Fibroblast of skin of back (primary cell): ENCODE results near the gene SCAMP1. TPM values are rescaled to one million over a fixed set of nuclear protein-coding genes. Genes with fewer than 3 reads are reported as not detected.
"Not testable (repeated sequence)": the region's sequence is repeated elsewhere in the genome, so short reads cannot be mapped to it uniquely, and the experiment has no call there.

Source experiments
- DNase-seq: peaks from one replicate; pipeline ENCODE4 v3.0.0-alpha.2; 2013
- polyA plus RNA-seq, 2 experiments: library from polyadenylated mRNA; unstranded; fragments of 120-200 nt; gene quantifications; one replicate each; pipeline ENCODE4 v1.2.1, GENCODE V29; 2013; ENCODE audit not compliant: insufficient read length in 2 of 2

The SCAMP1 gene, protein sequence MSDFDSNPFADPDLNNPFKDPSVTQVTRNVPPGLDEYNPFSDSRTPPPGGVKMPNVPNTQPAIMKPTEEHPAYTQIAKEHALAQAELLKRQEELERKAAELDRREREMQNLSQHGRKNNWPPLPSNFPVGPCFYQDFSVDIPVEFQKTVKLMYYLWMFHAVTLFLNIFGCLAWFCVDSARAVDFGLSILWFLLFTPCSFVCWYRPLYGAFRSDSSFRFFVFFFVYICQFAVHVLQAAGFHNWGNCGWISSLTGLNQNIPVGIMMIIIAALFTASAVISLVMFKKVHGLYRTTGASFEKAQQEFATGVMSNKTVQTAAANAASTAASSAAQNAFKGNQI
- 35.0 TPM for polyA plus RNA-seq (2013, experiment 1 of 2; ENCODE audit: insufficient read length)
- 43.6 TPM for polyA plus RNA-seq (2013, experiment 2 of 2; ENCODE audit: insufficient read length)

DNA sequence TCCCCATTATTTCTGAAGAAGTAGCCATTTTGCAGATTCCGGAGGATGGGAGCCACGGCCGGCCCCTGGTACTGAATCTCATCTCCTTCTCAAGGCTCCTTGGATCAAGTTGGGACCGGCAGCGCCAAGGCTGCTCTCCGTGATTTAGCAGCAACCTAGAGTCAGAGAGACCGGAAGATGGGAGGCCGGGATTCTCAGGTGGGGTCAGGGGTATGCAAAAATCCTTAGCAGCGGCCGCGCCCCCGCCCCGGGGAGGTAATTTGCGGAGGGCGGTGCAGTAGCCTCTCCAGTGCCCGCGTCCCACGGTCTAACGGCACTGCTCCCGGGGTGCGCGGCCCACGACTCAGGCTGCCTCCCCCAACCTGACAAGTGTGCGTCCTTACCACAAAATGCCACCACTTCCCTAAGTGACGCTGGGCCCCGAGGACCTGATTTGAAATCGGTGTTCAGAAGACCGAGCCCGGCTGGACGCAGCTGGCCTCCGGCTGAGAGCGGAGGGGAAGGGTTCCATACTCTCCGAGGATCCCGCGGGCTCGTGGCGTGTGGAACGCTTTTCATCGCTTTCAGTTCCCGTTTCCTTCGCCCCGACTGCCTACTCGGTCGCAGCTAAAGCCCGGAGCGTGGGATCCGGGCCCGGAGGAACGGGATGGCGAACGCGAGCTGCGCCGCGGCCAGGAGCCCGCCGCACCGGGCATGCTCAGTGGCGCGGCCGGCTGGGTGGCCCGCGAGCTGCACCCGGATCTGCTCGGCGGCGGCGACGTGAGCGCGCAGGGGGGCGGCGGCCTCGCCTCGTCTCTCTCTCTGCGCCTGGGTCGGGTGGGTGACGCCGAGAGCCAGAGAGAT lies at the start of gene SCAMP1:
TSS of gene SCAMP1 (plus strand) at position 787 of the 843 bp plus-strand sequence. CDS start at position 842, 55 bp downstream.
- DNase-seq: peak; percentile 93

DNA sequence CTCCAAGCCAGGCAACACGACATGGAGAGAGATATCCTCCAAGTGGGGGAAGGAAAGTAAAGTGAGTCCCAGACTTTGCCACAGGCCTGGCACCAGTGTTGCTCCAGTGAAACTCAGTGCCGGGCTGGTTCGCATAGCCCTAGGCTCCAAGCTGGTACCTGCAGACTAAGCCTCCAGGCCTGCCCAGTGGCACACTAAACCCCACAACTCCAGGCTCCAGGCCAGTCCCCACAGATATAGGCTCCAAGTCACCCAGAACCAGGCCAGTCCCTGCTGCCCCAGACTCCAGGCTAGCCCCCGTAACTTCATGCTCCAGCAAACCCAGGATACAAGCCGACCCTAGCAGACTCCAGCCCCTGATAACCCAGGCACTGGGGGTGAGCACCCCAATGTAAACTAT lies 42.9 kb upstream of the SCAMP1 start:
- DNase-seq: no peak

DNA sequence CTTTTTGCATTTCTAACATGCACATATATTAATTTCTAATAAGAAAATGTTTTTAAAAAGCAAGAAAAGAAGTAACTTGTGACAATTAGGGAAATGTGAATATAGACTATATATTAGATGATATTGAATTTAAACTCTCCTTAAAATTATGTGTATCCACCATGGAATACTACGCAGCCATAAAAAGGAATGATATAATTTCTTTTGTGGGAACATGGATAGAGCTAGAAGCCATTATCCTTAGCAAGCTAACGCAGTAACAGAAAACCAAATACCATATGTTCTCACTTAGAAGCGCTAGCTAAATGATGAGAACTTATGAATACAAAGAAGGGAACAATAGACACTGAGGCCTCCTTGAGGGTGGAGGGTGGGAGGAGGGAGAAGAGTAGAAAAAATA lies 42.1 kb upstream of the SCAMP1 start:
- no peak for DNase-seq

DNA sequence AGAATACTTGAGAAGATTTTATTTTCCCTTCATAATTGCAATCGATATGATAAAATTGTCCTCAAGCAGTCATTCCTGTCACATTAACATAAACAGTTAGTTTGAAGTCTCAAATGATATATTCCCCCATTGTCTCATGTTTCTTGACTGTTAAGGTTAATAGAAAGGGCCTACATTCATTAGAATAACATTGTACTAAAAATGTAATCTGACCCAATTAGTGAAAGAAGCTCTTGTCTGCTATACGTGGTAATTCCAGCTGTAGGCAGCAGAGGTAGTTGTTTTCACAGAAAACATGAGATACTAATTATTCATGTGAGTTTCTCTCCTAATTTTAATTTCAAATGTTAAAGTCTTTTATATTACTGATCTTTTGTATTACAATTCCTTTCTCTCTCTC lies 40.0 kb upstream of the SCAMP1 start:
- peak; percentile 55 for DNase-seq

DNA sequence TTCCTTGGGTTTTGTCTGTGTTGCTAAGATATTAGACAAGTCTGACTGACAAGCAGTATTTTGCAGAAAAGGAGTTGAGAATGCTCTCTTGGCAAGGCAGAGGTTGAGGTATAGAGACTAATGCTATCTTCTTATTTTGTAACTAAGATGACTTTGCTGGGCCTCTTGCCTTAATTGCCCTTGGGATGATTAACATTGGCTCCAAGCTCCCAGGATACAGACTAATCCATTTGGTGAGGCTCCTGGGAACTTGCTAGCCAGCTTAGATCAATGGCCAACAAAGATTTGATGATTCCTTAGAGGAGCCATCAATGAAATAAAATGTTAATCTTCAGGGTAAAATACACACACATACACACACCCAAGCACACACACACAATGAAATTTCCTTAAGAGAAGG lies 37.2 kb upstream of the SCAMP1 start:
- DNase-seq: no peak

DNA sequence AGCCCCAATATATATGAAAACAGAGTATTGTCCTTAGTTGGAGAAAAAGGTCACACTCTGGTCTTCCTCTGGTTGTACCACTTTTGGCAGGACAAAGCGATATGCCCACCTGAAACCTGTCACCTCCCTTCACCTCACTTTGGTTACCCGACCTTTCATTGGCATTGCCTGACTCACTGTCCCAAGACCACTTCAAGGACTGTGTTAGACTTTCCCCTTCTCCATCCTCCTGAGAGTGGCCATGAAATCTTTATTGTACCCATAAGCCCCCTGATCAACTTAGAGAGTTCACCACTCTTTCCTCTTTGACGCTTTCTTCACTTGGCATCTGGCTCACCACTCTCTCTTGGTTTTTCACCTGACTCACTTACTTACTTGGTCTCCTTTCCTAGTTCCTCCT lies 33.5 kb upstream of the SCAMP1 start:
- DNase-seq: no peak

DNA sequence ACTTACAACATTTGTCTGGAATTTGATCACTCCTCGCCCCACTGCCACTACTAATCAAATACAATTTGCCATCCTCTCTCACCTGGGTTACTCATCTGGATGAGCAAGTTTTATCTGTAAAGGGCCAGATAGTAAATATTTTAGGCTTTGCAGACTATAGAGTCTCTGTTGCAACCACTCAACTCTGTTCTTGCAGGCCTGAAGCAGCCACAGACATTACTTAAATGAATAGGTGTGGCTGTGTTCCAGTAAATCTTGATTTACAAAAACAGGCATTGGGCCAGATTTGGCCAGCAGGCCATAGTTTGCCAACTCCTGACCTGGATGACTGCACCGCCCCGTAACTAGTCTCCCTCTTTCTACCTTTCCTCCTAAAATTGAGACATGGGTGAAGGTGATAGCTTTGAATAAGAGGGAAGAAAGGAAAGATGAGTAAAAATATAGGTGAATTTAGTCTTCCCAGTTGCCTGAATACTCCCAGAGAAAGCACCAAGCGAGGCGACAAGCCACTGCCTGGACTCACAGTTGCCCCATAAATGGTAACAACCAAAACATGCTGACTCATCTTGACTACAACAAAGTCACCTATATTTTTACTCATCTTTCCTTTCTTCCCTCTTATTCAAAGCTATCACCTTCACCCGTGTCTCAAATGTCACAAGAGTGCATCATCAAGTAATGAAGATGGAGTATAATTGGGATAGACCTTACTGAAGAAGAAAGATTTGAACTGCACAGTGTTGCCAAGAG lies 32.5 kb upstream of the SCAMP1 start:
- no peak for DNase-seq

DNA sequence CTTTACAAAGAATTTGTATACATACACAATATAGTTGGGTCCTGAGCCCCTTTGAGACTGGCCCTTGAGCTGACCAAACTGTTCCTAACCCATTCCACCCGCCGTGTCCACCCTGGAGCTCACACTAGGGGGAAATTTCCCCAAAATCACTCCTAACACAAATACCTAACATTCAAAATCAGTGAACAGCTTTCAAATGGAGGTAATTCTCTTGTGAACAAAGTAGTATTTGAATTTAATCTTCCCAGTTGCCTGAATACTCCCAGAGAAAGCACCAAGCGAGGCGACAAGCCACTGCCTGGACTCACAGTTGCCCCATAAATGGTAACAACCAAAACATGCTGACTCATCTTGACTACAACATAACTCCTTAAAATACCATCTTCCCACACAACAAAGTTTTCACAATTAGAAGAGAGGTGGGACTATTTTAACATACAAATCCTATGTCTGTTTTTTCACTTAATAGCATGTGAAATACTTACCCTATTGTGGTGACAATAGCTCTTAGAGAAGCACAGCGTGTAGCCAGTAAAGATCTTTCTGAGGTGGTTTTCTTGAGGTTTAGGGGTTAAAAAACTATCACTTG lies 31.7 kb upstream of the SCAMP1 start:
- peak; percentile 23 for DNase-seq

DNA sequence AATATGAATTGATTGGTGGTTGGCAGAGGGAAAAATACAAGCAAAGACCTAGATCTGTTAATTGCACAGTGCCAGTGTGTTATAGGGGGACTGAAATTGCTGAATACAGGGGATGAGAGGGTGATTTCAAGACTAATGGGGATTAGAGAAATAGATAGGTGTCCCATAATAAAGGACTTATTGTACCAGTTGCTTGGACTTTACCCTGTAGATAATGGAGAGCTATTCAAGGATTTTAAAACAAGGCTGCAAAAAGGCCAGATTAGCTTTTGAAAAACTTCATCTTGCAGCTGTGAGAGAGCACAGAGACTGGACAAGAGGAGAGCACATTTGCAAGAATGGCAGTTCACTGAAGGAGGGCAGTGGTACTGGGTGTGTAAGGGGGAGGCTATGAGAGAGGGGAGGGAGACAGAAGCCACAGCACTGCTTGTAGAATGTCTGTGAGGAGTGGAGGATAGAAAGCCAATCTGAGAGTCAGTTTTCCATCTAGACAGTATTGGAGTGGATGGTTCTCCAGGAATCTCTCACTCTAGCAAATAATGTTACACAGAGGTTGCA lies 28.8 kb upstream of the SCAMP1 start:
- DNase-seq: no peak

DNA sequence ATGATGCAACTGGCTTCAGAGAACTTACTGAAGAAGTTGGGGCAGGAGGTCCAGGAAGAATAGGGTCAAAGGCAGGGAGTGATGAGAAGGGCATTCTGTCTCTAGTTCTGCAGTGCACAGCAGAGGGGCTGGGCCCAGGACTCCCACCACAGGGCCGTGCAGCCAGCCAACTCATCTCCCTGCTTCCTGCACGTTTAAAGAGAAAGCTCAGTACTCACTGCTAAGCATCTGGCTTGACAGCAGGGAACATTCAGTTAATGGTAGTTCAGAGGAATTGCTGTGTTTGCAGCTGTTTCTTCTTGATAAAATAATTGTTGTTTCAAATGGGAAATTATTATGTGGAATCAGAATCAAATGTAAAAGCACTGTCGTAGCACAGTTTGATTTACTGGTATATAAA lies 25.6 kb upstream of the SCAMP1 start:
- no peak for DNase-seq

DNA sequence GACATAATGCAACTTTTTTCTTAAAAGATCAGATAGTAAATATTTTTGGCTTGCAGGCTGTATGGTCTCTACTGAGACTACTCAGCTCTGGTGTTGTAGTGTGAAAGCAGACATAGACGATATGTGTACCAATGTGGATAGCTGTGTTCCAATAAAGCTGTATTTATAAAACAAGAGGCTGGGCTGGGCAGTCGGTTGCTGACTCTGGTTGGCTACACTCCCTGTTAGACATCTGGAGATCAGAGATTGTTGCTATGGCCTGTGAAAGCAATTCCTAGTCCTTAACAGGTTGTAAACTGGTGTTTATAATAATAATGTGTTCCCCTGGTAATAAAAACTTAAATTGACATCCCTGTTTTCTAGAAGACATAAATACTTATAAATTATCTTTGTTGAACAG lies 24.4 kb upstream of the SCAMP1 start:
- DNase-seq: no peak

DNA sequence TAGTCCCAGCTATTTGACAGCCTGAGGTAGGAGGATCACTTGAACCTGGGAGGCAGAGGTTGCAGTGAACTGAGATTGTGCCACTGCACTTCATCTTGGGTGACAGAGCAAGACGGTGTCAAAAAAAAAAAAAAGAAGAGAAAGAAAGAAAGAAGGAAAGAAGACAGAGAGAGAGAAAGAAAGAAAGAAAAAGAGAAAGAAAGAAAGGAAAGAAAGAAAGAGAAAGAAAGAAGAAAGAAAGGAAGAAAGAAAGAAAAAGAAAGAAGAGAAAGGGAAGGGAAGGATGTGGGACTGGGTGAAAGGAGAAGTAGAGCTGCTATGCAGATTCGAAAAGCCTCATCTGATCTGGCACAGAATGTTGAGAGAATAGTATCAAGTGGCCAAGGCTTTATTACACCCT lies 23.7 kb upstream of the SCAMP1 start:
- DNase-seq: no peak

DNA sequence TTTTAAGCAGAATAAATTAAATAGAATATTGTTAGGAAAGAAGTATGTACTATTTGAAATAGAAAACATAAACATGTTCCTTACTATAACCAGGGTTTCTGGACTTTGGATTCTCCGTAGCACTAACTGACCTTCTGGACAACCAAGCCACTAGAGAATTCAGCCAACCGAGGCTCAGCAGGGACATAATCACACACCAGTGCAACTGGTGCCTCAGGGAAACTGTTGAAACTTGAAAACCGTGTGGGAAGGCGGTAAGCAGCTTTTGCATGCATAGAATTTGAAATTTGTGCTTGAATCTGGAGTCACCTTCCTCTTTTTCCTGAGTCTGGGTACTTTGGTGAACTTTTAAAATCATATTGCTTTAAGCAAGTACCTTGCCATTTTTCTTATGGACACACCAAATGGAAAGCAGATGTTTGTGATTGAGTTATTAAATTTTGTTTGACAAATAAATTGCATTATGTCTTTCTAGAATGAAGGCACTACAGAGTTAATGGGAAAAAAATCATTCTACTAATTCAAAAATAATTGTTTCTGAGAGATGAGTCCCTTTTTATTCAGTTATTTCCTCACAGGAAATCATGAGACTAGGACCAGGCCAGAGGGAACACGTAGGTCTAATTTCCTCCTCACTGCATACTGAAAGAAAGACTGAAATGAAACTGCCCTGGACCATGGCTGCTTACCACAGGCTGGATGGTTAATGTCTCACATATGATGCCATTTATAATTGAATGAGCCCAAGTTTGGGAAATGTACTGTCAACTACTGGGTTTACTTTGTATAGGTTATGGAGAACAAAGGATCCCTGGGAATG lies 20.6 kb upstream of the SCAMP1 start:
- no peak for DNase-seq

DNA sequence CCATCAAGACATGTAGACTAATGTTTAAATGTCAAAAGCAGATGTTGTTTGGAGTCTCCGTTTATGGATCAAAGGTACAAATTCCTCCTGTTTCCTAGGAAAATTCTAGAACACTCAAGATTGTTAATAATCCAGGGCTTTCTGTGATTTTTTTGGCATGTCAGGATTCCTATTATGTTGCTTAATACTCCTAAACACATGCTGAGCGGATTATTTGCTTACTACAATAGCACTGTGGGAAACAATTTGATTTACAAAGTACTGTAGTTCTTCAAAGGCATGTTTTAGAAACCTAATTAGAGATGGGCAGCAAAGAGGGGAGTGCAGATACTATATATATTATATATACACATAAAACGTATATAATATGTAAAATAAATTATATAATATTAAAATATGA lies 19.0 kb upstream of the SCAMP1 start:
- no peak for DNase-seq

DNA sequence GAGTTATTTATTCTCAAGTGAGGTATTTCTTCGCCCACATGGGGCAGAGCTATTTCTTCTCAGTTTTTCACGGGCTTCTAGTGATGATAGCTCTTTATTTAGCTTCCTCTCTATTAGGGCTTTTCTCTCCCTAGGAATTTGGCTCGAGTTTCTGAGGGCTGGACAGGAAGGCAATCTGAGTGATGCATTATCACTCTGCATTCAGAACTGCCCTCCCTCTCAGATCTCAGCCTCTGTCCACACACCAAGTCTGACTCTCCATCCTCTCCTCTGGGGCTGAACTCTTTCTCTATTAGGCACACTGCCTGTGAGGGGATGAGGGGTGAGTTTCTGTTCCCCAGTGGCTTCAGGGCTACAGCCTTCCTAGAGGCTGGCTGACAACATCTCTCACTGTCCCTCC lies 14.9 kb upstream of the SCAMP1 start:
- peak; percentile 49 for DNase-seq

DNA sequence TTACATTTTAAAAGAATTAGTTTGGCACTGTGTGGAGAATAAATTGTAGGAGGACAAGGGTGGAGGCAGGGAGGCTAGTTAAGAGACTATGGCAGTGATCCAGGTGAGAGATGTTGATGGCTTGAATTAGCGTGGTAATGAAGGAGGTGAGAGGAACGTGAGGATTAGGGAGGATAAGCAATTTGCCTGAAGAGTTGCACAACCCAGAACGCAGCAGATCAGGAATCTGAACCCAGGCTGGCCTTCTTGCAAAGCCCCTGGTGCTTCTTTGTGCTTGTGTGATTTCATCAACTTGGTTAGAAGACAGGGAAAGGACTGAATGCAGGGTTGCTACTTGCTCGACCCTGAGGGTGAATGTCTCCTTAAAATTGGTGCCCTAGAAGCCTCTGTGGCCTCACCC lies 6.9 kb upstream of the SCAMP1 start:
- DNase-seq: no peak

DNA sequence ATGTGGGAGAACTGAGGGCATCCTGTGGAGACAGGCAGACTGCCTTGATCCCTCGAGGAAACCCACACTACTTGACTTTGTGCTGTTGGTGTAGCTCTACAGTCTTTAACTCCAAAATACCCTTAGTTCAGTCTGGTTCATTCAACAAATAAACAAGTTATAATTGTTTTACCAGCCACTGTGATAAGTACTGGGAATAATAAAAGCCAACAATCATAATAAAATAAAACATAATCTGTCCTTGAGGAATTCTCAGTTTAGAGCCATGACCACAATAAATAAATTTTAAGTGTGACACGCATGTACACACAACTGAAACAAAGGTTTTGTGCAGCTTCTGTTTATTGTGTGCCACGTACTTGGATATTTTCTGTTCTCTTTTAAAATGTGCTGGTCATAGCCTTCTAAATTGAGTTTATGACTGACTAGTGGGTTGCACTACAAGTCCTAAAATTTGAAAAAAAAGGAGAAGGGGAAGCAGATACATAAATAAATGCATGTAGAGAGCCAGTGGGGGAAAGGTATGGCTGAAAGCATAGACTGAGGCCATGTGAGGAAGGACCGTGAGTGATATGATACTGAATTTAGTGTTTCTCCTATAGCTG lies 6.2 kb upstream of the SCAMP1 start:
- DNase-seq: no peak

DNA sequence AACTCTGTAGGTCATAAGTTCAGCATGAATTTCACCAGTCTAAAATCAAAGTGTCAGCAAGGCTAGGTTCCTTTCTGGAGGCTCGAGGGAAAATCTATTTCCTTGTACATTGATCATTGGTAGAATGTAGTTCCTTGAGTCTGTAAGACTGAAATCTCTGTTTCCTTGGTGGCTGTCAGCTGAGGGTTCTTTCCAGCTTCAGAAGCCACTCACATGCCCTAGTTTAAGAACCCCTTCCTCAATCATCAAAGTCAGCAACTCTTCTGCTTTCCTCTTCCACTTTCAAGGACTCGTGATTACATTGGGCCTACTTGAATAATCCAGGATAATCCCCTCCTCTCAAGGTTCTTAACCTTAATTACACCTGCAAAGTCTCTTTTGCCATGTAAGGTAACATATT lies 4.9 kb upstream of the SCAMP1 start:
- DNase-seq: no peak

DNA sequence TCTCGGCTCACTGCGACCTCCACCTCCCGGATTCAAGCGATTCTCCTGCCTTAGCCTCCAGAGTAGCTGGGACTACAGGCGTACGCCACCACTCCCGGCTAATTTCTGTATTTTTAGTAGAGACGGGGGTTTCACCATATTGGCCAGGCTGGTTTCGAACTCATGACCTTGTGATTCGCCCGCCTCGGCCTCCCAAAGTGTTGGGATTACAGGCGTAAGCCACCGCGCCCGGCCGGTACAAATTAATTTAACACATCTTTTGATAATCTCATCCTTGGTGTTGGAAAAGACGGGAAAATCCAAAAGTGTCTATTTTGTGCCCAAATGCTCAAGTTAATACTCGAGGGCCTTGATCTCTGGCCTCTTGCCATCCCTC lies 974 bp upstream of the SCAMP1 start:
- not testable (repeated sequence) for DNase-seq

DNA sequence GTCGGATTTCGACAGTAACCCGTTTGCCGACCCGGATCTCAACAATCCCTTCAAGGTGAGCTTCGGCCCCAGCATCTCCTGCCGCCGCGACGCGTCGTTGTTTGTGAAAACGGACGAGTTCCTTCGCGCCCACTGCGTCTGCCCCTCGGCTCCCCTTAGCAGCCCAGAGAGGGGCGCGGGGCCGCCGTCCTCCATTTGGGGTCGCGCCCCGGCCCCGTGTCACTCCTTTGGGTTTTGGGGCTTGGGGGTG lies 182 bp downstream of the SCAMP1 start:
- no peak for DNase-seq

DNA sequence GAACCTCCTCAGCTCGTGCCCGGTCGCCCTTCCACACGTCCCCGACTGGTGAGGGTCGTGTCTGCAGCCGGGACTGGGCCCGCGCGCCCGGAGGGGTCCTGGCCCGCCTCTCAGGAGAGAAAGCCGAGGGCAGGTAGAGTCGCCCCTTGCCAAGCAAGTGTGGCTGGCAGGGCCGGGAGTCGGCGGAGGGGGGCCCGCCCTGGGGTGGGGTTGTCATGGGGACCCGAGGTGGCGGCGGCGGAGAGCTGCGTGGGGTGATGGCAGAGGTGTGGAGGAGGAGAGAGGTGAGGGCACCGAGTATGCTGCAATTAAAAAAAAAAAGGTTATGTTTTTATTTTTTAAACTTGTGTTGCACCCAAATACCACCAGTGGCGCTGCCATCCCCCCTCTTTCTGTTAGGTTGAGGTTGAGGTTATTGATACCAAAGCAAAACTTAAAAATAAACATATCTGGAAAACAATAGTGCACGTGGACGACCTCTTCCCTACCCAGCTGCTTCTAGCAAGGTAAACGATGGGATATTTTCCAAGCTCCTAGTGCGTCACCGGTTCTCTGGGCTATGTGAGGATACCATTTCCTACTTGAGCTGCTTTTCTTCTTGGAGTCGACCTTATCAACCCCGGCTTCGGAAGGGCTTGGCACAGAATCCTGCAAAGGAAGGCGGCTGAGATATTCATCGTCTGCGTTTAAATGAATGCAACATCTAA lies 660 bp downstream of the SCAMP1 start:
- DNase-seq: peak; percentile 43
